Heart right ventricle (tissue), 16 donors: Measurements from ENCODE around the gene KIF5C. TPM values are rescaled to one million over a fixed set of nuclear protein-coding genes. Genes with fewer than 3 reads are reported as not detected.

ENCODE experiments used
- ATAC-seq, 8 donors: fragments of 200-7000 bp; cut with Tn5 transposase; one replicate each; pipeline ENCODE4 v1.9.1; 2020; ENCODE audit warnings: mild to moderate bottlenecking in 8 of 8, moderate library complexity in 8 of 8, moderate number of reproducible peaks in 1 of 8
- DNase-seq, 2 donors: peaks; one replicate each; pipeline ENCODE4 v3.0.0-alpha.2; 2020
- H3K27ac ChIP-seq, 10 donors: fragments of 200-600 bp; sonication (generic) in 2 of 10; one replicate each; pipeline versions ENCODE4 v1.5.0 to v1.8.0; 2020 to 2022; ENCODE audit warnings: mild to moderate bottlenecking in 3 of 10
- H3K27me3 ChIP-seq, 7 donors: fragments of 200-600 bp; one replicate each; pipeline ENCODE4 v1.8.0; 2021 to 2022; ENCODE audit warnings: mild to moderate bottlenecking in 2 of 7
- H3K36me3 ChIP-seq, 9 donors: fragments of 200-600 bp; sonication (generic) in 1 of 9; one replicate each; pipeline versions ENCODE4 v1.5.0 to v1.8.0; 2020 to 2022; ENCODE audit warnings: mild to moderate bottlenecking in 2 of 9
- H3K4me1 ChIP-seq, 9 donors: fragments of 200-600 bp; sonication (generic) in 1 of 9; one replicate each; pipeline versions ENCODE4 v1.5.0 to v1.8.0; 2020 to 2022; ENCODE audit warnings: mild to moderate bottlenecking in 4 of 9
- H3K4me3 ChIP-seq, 10 donors: fragments of 200-600 bp; sonication (generic) in 2 of 10; one replicate each; pipeline versions ENCODE4 v1.5.0 to v1.8.0; 2020 to 2022; ENCODE audit warnings: mild to moderate bottlenecking in 7 of 10, moderate library complexity in 2 of 10
- H3K9me3 ChIP-seq, 11 donors: fragments of 200-600 bp in 10 of 11; sonication (generic) in 2 of 11; one replicate each; pipeline versions ENCODE4 v1.5.0 to v1.8.0; 2013 to 2022; ENCODE audit warnings: mild to moderate bottlenecking in 2 of 11, control low read depth in 1 of 11, moderate library complexity in 1 of 11
- CTCF ChIP-seq, 9 donors: fragments of 200-600 bp; sonication (generic) in 2 of 9; IDR thresholded peaks; one replicate each; pipeline versions ENCODE4 v1.5.0 to v1.8.0; 2021 to 2022; ENCODE audit warnings: antibody characterized with exemption in 9 of 9, mild to moderate bottlenecking in 5 of 9, moderate library complexity in 1 of 9
- WGBS, 2 donors: extraction: QIAGEN DNeasy Blood & Tissue Kit; methylation state at CpG; one replicate each; pipeline ENCODE4 v1.1.7; 2013; ENCODE audit warnings: inconsistent platforms in 1 of 2; 5-methylcytosine and 5-hydroxymethylcytosine counted together
- intact Hi-C, 10 donors: fragments of 100-400 bp; cut with DNase I; formaldehyde crosslinking; loops; one replicate each; pipeline versions ENCODE4 v1.11.1 to v1.14.2; 2022
- polyA plus RNA-seq, 2 donors: library from polyadenylated mRNA; stranded (reverse); fragments of 200-250 nt; gene quantifications; one replicate each; pipeline ENCODE4 v1.2.3, GENCODE V29; 2013
- total RNA-seq, 10 donors: library from RNA; stranded (reverse); fragmentation: NEBNext Ultra II Directional in 3 of 10; extraction: Animal tissue kit (Norgen Biotek cat#: 25700) in 3 of 10; gene quantifications; one replicate each; pipeline versions ENCODE4 v1.2.1 to v1.2.4, GENCODE V29; 2021 to 2023
- donor health status: Arrhythmogenic right ventricular cardiomyopathy.
- donor health status: ischemic (EF 13 %, LVEDD 7.1; RV severe dilation, severe dysfunction).
- donor health status: healthy with polysubstance abuse.
- donor health status: DM: no; HTN: yes; CAD: no.
- donor health status: DM: no; HTN: no; CAD: no.
- donor health status: ischemic (EF 25% LVEDD 6.9; RV normal size, moderate dysfunction).
- donor health status: ischemic (EF 25% LVEDD 5.7; RV mildly dilated, moderate dysfunction).
- donor health status: healthy.
- donor health status: DM: yes; HTN: yes; CAD: no.
- donor health status: Ischemic cardiomyopathy.
- donor health status: ischemic (EF 35%, LVEDD 5.7; RV mildly dilated, moderate dysfunction).
- donor health status: nonischemic (EF 11% LVEDD 7.7; RV severe dilation, severe dysfunction).
- donor health status: DM: yes; HTN: yes; CAD: no.
- donor health status: PGD.
- donor health status: ischemic (EF 29% LVEDD 5.4; RV normal size, mild dysfunction).
- donor health status: nonischemic (EF 23%, LVEDD 6.1; RV moderate dilation, normal function).

Gene KIF5C
- total and polyA plus RNA-seq, 12 donors, result 0.21 to 0.94 (median 0.42) TPM

GRCh38 chr2:148953426-148953825, 78.4 kb downstream of the KIF5C start:
- Histone ChIP-seq H3K27me3 (no peaks in the 10 kb centered on the region), H3K27ac (no peak overlapping the region), H3K9me3 (no peaks in the 10 kb centered on the region), H3K4me3 (no peak overlapping the region), H3K36me3 (no peaks in the 10 kb centered on the region), H3K4me1 (no peaks in the 10 kb centered on the region)
- ATAC-seq (no peak), DNase-seq (no peak)
- intact Hi-C loops, result no loop called here
- no peak for TF ChIP-seq CTCF (IDR thresholded peaks at IDR 0.05)
- 91 to 93% methylated on average over 6 of the region's 6 CpGs for WGBS, 2 donors

- intact Hi-C loops, result no loop called here
- H3K4me1 ChIP-seq, result no peaks in the 10 kb centered on the region
- DNase-seq (no peak), ATAC-seq (no peak)
- no peak overlapping the region for H3K27ac ChIP-seq
- H3K9me3 ChIP-seq, result no peaks in the 10 kb centered on the region
- H3K27me3 ChIP-seq, result no peaks in the 10 kb centered on the region
- WGBS, 2 donors, result 39 to 54% methylated on average over 3 of the region's 3 CpGs
- H3K36me3 ChIP-seq, result no peaks in the 10 kb centered on the region
- H3K4me3 ChIP-seq, result no peak overlapping the region
- TF ChIP-seq CTCF (IDR thresholded peaks at IDR 0.05), result no peak
Measured at GRCh38 chr2:148954536-148954935, 79.5 kb downstream of the KIF5C start.

GRCh38 chr2:148955798-148956197, 80.8 kb downstream of the KIF5C start:
- no peak for DNase-seq
- Histone ChIP-seq H3K27me3 (no peaks in the 10 kb centered on the region), H3K27ac (no peak overlapping the region), H3K9me3 (no peaks in the 10 kb centered on the region), H3K4me3 (no peak overlapping the region), H3K36me3 (no peaks in the 10 kb centered on the region), H3K4me1 (no peaks in the 10 kb centered on the region)
- no peak for ATAC-seq
- no peak for TF ChIP-seq CTCF (IDR thresholded peaks at IDR 0.05)
- 78 to 79% methylated on average over 5 of the region's 5 CpGs for WGBS, 2 donors
- intact Hi-C loops, result no loop called here

- Histone ChIP-seq H3K4me3 (no peak overlapping the region), H3K4me1 (no peaks in the 10 kb centered on the region), H3K9me3 (no peaks in the 10 kb centered on the region), H3K27me3 (no peaks in the 10 kb centered on the region), H3K27ac (no peak overlapping the region), H3K36me3 (no peaks in the 10 kb centered on the region)
- 87% methylated on average over 4 of the region's 4 CpGs for WGBS, 2 donors
- TF ChIP-seq CTCF (IDR thresholded peaks at IDR 0.05), result no peak
- DNase-seq (no peak), ATAC-seq (no peak)
- intact Hi-C loops, result no loop called here
Measured at GRCh38 chr2:148957023-148957422, 82.0 kb downstream of the KIF5C start.

- Histone ChIP-seq H3K27ac (no peak overlapping the region), H3K4me1 (no peaks in the 10 kb centered on the region), H3K36me3 (no peaks in the 10 kb centered on the region), H3K9me3 (no peaks in the 10 kb centered on the region), H3K27me3 (peaks cover 0 to 4% (median 0%) of the 10 kb centered on the region in 7 donors), H3K4me3 (no peak overlapping the region)
- TF ChIP-seq CTCF (IDR thresholded peaks at IDR 0.05), result no peak
- DNase-seq (no peak), ATAC-seq (no peak)
- WGBS, 2 donors, result 87 to 89% methylated on average over 5 of the region's 5 CpGs
- intact Hi-C loops, result no loop called here
Measured at GRCh38 chr2:148959745-148960144, 84.7 kb downstream of the KIF5C start.
